ENCODE measurements around the gene RGL2. TPM values are rescaled to one million over a fixed set of nuclear protein-coding genes. Genes with fewer than 3 reads are reported as not detected.
A peak's percentile ranks its signal among the peaks of the same experiment; 100 is the strongest.

Gene RGL2
- total and polyA plus RNA-seq, 12 donors, result 36.4 to 224 (median 85.4) TPM

GRCh38 chr6:33273129-33273923 lies 25.4 kb downstream of the RGL2 start:
- Histone ChIP-seq H3K9me3 (replicated peaks in 1 of 3) (no peaks in the 10 kb centered on the region), H3K27ac (peak overlapping the region in 1 of 5 donors; percentile 98), H3K27me3 (no peaks in the 10 kb centered on the region), H3K4me3 (peak overlapping the region in 2 of 4 donors; percentile 89 to 94), H3K36me3 (replicated peaks in 1 of 2) (peaks cover 0 to 44% of the 10 kb centered on the region in 2 donors), H3K4me1 (replicated peaks in 1 of 2) (peaks cover 22 to 65% of the 10 kb centered on the region in 2 donors)
- TF ChIP-seq, protein P1, sequence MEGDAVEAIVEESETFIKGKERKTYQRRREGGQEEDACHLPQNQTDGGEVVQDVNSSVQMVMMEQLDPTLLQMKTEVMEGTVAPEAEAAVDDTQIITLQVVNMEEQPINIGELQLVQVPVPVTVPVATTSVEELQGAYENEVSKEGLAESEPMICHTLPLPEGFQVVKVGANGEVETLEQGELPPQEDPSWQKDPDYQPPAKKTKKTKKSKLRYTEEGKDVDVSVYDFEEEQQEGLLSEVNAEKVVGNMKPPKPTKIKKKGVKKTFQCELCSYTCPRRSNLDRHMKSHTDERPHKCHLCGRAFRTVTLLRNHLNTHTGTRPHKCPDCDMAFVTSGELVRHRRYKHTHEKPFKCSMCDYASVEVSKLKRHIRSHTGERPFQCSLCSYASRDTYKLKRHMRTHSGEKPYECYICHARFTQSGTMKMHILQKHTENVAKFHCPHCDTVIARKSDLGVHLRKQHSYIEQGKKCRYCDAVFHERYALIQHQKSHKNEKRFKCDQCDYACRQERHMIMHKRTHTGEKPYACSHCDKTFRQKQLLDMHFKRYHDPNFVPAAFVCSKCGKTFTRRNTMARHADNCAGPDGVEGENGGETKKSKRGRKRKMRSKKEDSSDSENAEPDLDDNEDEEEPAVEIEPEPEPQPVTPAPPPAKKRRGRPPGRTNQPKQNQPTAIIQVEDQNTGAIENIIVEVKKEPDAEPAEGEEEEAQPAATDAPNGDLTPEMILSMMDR (IDR thresholded peaks at IDR 0.05), result no peak
- TF ChIP-seq POLR2A (IDR thresholded peaks at IDR 0.05), result no peak
- no peak for DNase-seq
- WGBS, 4 donors, result 58 to 69% (median 65%) methylated on average over 11 of the region's 11 CpGs
- intact Hi-C loops (cut with DNase I), result no loop called here

DNA sequence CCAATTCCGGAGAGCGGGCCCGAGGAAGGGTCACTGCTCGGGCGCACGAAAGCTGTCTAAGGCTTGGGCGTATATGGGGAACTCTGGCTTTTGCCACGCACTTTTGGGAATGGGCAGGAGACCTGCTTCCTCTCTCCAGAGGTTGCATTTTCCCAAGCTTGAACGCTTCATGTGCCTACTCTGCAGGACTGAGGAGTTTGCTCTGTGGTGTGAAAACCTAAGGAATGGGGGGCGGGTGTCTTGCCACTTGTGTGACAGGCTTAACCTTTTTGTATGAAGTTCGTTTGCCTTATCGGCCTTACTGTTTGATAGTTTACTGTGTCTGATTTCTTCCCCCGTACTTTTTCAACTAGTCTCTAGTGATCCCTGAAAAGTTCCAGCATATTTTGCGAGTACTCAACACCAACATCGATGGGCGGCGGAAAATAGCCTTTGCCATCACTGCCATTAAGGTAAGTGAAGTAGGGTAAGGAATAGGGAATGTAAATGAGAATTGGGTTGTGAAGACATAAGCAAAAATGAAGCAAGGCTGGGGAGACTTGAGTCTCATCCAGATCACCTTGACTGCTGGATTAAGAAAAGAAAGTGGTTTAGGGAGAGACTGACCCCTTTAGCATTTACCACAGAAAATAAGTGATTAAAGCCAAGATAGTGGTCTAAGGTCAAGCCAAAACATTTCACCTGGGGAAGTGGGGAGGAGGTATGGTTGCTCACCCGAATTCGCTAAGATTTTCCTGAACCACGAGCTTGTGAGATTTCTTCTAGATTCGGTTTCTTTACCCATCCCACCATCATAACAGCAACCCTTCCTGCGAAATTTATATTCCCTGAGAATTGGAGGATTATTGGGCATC lies 26.2 kb downstream of the RGL2 start:
- H3K4me1 ChIP-seq (replicated peaks in 1 of 2), result peaks cover 22 to 61% of the 10 kb centered on the region in 2 donors
- intact Hi-C loops (cut with DNase I), result no loop called here
- WGBS, 4 donors, result 9 to 18% (median 14%) methylated on average over 14 to 22 of the region's 22 CpGs

DNA sequence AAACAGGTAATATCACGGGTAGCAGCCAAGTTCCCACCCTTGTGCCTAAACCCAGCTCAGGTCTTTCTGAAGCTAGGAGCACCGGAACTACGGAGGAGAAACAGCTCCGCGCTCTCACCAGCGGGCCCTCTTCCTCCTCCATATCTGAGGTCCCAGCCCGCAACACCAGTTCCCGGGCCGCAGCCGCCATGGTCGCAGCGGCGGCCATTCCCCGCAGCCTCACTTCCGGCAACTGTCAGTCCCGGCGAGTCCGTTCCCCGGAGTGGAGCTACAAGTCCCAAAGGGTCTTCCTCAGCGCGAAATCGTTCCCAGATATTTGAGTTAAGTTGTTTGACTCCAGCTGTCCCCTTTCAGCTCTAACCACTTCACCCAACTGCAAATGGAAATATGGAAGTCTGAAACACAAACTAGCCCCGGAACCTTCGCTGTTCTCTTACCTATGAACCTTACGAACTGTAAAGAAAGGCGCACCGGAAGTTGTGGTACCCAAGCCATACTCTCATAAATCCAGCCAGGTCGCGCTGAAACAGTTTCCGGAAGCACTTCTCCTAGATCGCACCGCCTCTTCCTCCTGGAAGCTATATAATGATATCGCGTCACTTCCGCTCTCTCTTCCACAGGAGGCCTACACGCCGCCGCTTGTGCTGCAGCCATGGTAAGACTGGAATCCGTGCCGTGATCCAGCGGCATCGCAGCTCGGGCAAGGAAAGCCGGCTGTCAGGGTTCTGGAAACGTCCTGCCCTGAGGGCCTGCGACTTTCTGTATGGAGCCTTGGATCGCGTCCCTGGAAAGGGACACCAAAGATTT lies 27.1 kb downstream of the RGL2 start, which contains the start of the genes RPS18 and VPS52:
RPS18 (plus strand) TSS at position 608 of the 807 bp plus-strand sequence; CDS start at position 653, 45 bp downstream.
VPS52 (minus strand) TSS at position 409 of the 807 bp plus-strand sequence; CDS start at position 208, 201 bp downstream.
- 0 to 1% (median 0%) methylated on average over 35 to 48 of the region's 48 CpGs for WGBS, 4 donors
- H3K4me3 ChIP-seq, result peak within 1 kb of the TSS; percentile 59 to 94 (median 85)
- no peaks in the 10 kb centered on the region for H3K9me3 ChIP-seq (replicated peaks in 1 of 3)
- H3K27me3 ChIP-seq, result no peaks in the 10 kb centered on the region
- intact Hi-C loops (cut with DNase I), result no loop called here
- peaks cover 0 to 61% of the 10 kb centered on the region in 2 donors for H3K36me3 ChIP-seq (replicated peaks in 1 of 2)
- DNase-seq, result peak; percentile 93 to 99 (median 97)
- TF ChIP-seq, protein P1 (IDR thresholded peaks at IDR 0.05), result no peak
- peak; percentile 83 to 95 for TF ChIP-seq POLR2A (IDR thresholded peaks at IDR 0.05)
- peak within 1 kb of the TSS; percentile 75 to 98 (median 92) for H3K27ac ChIP-seq
- H3K4me1 ChIP-seq (replicated peaks in 1 of 2), result peaks cover 22 to 57% of the 10 kb centered on the region in 2 donors

More for the DNA sequence above, 26.2 kb downstream of the RGL2 start:
- DNase-seq, result peak in 1 of 7 donors; percentile 24
- Histone ChIP-seq H3K36me3 (replicated peaks in 1 of 2) (peaks cover 0 to 53% of the 10 kb centered on the region in 2 donors), H3K9me3 (replicated peaks in 1 of 3) (no peaks in the 10 kb centered on the region), H3K27ac (peak overlapping the region in 4 of 5 donors; percentile 90 to 98 (median 93)), H3K4me3 (peak overlapping the region; percentile 15 to 94 (median 74)), H3K27me3 (no peaks in the 10 kb centered on the region)
- TF ChIP-seq POLR2A (IDR thresholded peaks at IDR 0.05), result no peak
- TF ChIP-seq, protein P1 (IDR thresholded peaks at IDR 0.05), result no peak
